Measurements from ENCODE around the gene PFDN2.

Gene PFDN2

GRCh38 chr1:161158316-161159010 is 40.6 kb upstream of the PFDN2 start:
- Mint-ChIP-seq H3K9me3 (no peaks in the 10 kb centered on the region), H3K4me3 (no peak overlapping the region), H3K36me3 (ENCODE audit: low read depth) (peaks cover 78% of the 10 kb centered on the region), H3K4me1 (ENCODE audit: low read depth) (peaks cover 60% of the 10 kb centered on the region), H3K27me3 (no peaks in the 10 kb centered on the region), H3K27ac (peak overlapping the region; percentile 89)
- intact Hi-C loops (cut with micrococcal nuclease), result no loop called here

GRCh38 chr1:161157867-161158266 is 40.0 kb upstream of the PFDN2 start:
- H3K27ac Mint-ChIP-seq, result no peak overlapping the region
- peaks cover 54% of the 10 kb centered on the region for H3K4me1 Mint-ChIP-seq (ENCODE audit: low read depth)
- intact Hi-C loops (cut with micrococcal nuclease), result no loop called here
- H3K27me3 Mint-ChIP-seq, result no peaks in the 10 kb centered on the region
- H3K4me3 Mint-ChIP-seq, result no peak overlapping the region
- no peaks in the 10 kb centered on the region for H3K9me3 Mint-ChIP-seq
- H3K36me3 Mint-ChIP-seq (ENCODE audit: low read depth), result peaks cover 72% of the 10 kb centered on the region

GRCh38 chr1:161153682-161154337 is 36.0 kb upstream of the PFDN2 start, which contains the start of gene UFC1:
Gene UFC1 (plus strand): TSS chr1:161153978. CDS start chr1:161153998, 20 bp downstream.
- Mint-ChIP-seq H3K36me3 (ENCODE audit: low read depth) (peaks cover 39% of the 10 kb centered on the region), H3K27me3 (no peaks in the 10 kb centered on the region), H3K4me1 (ENCODE audit: low read depth) (peaks cover 18% of the 10 kb centered on the region), H3K27ac (peak within 1 kb of the TSS; percentile 99), H3K4me3 (peak within 1 kb of the TSS; percentile 95), H3K9me3 (no peaks in the 10 kb centered on the region)
- intact Hi-C loops (cut with micrococcal nuclease), result no loop called here

GRCh38 chr1:161153176-161153575 is 35.3 kb upstream of the PFDN2 start:
- Mint-ChIP-seq H3K4me3 (peak overlapping the region; percentile 95), H3K4me1 (ENCODE audit: low read depth) (peaks cover 15% of the 10 kb centered on the region), H3K9me3 (no peaks in the 10 kb centered on the region), H3K27me3 (no peaks in the 10 kb centered on the region), H3K27ac (peak overlapping the region; percentile 99), H3K36me3 (ENCODE audit: low read depth) (peaks cover 34% of the 10 kb centered on the region)
- intact Hi-C loops (cut with micrococcal nuclease), result no loop called here

GRCh38 chr1:161145832-161146231 is 28.0 kb upstream of the PFDN2 start:
- intact Hi-C loops (cut with micrococcal nuclease), result no loop called here
- Mint-ChIP-seq H3K9me3 (no peaks in the 10 kb centered on the region), H3K36me3 (ENCODE audit: low read depth) (no peaks in the 10 kb centered on the region), H3K4me1 (ENCODE audit: low read depth) (peaks cover 9% of the 10 kb centered on the region), H3K4me3 (no peak overlapping the region), H3K27ac (no peak overlapping the region), H3K27me3 (no peaks in the 10 kb centered on the region)

- H3K9me3 Mint-ChIP-seq, result no peaks in the 10 kb centered on the region
- peaks cover 36% of the 10 kb centered on the region for H3K4me1 Mint-ChIP-seq (ENCODE audit: low read depth)
- no peak overlapping the region for H3K27ac Mint-ChIP-seq
- no peaks in the 10 kb centered on the region for H3K27me3 Mint-ChIP-seq
- H3K4me3 Mint-ChIP-seq, result no peak overlapping the region
- H3K36me3 Mint-ChIP-seq (ENCODE audit: low read depth), result no peaks in the 10 kb centered on the region
- intact Hi-C loops (cut with micrococcal nuclease), result no loop called here
These were observed 23.0 kb upstream of the PFDN2 start for GRCh38 chr1:161140755-161141400.

GRCh38 chr1:161139766-161140165 is 21.9 kb upstream of the PFDN2 start:
- Mint-ChIP-seq H3K4me1 (ENCODE audit: low read depth) (peaks cover 45% of the 10 kb centered on the region), H3K27me3 (no peaks in the 10 kb centered on the region), H3K36me3 (ENCODE audit: low read depth) (peaks cover 7% of the 10 kb centered on the region), H3K4me3 (no peak overlapping the region), H3K27ac (peak overlapping the region; percentile 87), H3K9me3 (no peaks in the 10 kb centered on the region)
- intact Hi-C loops (cut with micrococcal nuclease), result loop anchor here (1.0 to 10.0 kb wide), 3 partner anchors 68 to 142 kb away; partner anchors contain the start of gene USF1

GRCh38 chr1:161138431-161138830 is 20.6 kb upstream of the PFDN2 start:
- intact Hi-C loops (cut with micrococcal nuclease), result loop anchor here (10.0 kb wide), 1 partner anchor 94 kb away; the partner anchor contains the start of gene USF1
- peak overlapping the region; percentile 87 for H3K27ac Mint-ChIP-seq
- peaks cover 8% of the 10 kb centered on the region for H3K36me3 Mint-ChIP-seq (ENCODE audit: low read depth)
- H3K4me3 Mint-ChIP-seq, result no peak overlapping the region
- H3K27me3 Mint-ChIP-seq, result no peaks in the 10 kb centered on the region
- no peaks in the 10 kb centered on the region for H3K9me3 Mint-ChIP-seq
- peaks cover 45% of the 10 kb centered on the region for H3K4me1 Mint-ChIP-seq (ENCODE audit: low read depth)

- Mint-ChIP-seq H3K36me3 (ENCODE audit: low read depth) (peaks cover 8% of the 10 kb centered on the region), H3K27me3 (no peaks in the 10 kb centered on the region), H3K4me1 (ENCODE audit: low read depth) (peaks cover 45% of the 10 kb centered on the region), H3K4me3 (no peak overlapping the region), H3K9me3 (no peaks in the 10 kb centered on the region), H3K27ac (peak overlapping the region; percentile 87)
- intact Hi-C loops (cut with micrococcal nuclease), result loop anchor here (10.0 kb wide), 1 partner anchor 93 kb away; the partner anchor contains the start of gene USF1
These were observed 20.0 kb upstream of the PFDN2 start for GRCh38 chr1:161137881-161138280.

- Mint-ChIP-seq H3K27ac (no peak overlapping the region), H3K4me1 (ENCODE audit: low read depth) (peaks cover 68% of the 10 kb centered on the region), H3K27me3 (no peaks in the 10 kb centered on the region), H3K4me3 (no peak overlapping the region), H3K36me3 (ENCODE audit: low read depth) (peaks cover 37% of the 10 kb centered on the region), H3K9me3 (no peaks in the 10 kb centered on the region)
- intact Hi-C loops (cut with micrococcal nuclease), result loop anchor here (2.0 to 10.0 kb wide), 2 partner anchors 14 to 88 kb away; partner anchors contain the start of genes NIT1, PFDN2 and USF1
These were observed 15.4 kb upstream of the PFDN2 start for GRCh38 chr1:161133220-161133740.

GRCh38 chr1:161132410-161133219 is 14.8 kb upstream of the PFDN2 start, which contains the start of gene DEDD:
Gene DEDD (minus strand): TSS chr1:161132667. CDS start chr1:161124462, 8,205 bp downstream.
- Mint-ChIP-seq H3K4me1 (ENCODE audit: low read depth) (peaks cover 68% of the 10 kb centered on the region), H3K4me3 (no peak within 1 kb of the TSS), H3K36me3 (ENCODE audit: low read depth) (peaks cover 43% of the 10 kb centered on the region), H3K27ac (no peak within 1 kb of the TSS), H3K27me3 (no peaks in the 10 kb centered on the region), H3K9me3 (no peaks in the 10 kb centered on the region)
- intact Hi-C loops (cut with micrococcal nuclease), result loop anchor here (2.0 to 10.0 kb wide), 2 partner anchors 14 to 88 kb away; partner anchors contain the start of genes NIT1, PFDN2 and USF1

GRCh38 chr1:161131523-161132409 is 13.9 kb upstream of the PFDN2 start:
- no peak overlapping the region for H3K4me3 Mint-ChIP-seq
- H3K27me3 Mint-ChIP-seq, result no peaks in the 10 kb centered on the region
- peaks cover 52% of the 10 kb centered on the region for H3K36me3 Mint-ChIP-seq (ENCODE audit: low read depth)
- intact Hi-C loops (cut with micrococcal nuclease), result loop anchor here (2.0 to 10.0 kb wide), 2 partner anchors 13 to 87 kb away; partner anchors contain the start of genes NIT1, PFDN2 and USF1
- no peak overlapping the region for H3K27ac Mint-ChIP-seq
- H3K9me3 Mint-ChIP-seq, result no peaks in the 10 kb centered on the region
- peaks cover 68% of the 10 kb centered on the region for H3K4me1 Mint-ChIP-seq (ENCODE audit: low read depth)

Data from dendritic cell treated with granulocyte-macrophage colony-stimulating factor and Interleukin-4, amounts not matched to agents 40 ng/mL and 50 ng/mL, for 4 days (primary cell).